IPS DF 6.9 (cell line): ENCODE data around the gene TTYH2.
"Not testable (repeated sequence)": the region's sequence is repeated elsewhere in the genome, so short reads cannot be mapped to it uniquely, and the experiment has no call there.

Experiments
- DNase-seq: peaks from one replicate; pipeline ENCODE4 v3.0.0-alpha.2; 2013; ENCODE audit warnings: low read depth, low spot score
- H3K27ac ChIP-seq: one replicate; pipeline ENCODE4 v1.5.1; 2013; ENCODE audit warnings: low read length, control low read depth
- H3K27me3 ChIP-seq: 2 replicates; pipeline ENCODE4 v1.6.1; 2013; ENCODE audit warnings: mild to moderate bottlenecking, low read length; ENCODE audit not compliant: control insufficient read depth, insufficient read depth
- H3K36me3 ChIP-seq: 2 replicates; pipeline ENCODE4 v1.6.1; 2013; ENCODE audit warnings: low read length; ENCODE audit not compliant: control insufficient read depth, insufficient read depth
- H3K4me1 ChIP-seq: 2 replicates; pipeline ENCODE4 v1.6.1; 2013; ENCODE audit warnings: low read length; ENCODE audit not compliant: control insufficient read depth, insufficient read depth
- H3K4me3 ChIP-seq: 2 replicates; pipeline ENCODE4 v1.5.1; 2013; ENCODE audit warnings: mild to moderate bottlenecking, low read length
- H3K9me3 ChIP-seq: 2 replicates; pipeline ENCODE4 v1.6.1; 2013; ENCODE audit warnings: low read length, inconsistent platforms; ENCODE audit not compliant: control insufficient read depth, insufficient read depth
- WGBS: extraction: QIAGEN DNeasy Blood & Tissue Kit; methylation state at CpG from one replicate; pipeline ENCODE4 v1.1.7; 2013; ENCODE audit warnings: mixed read lengths, missing lambda C conversion rate; ENCODE audit not compliant: insufficient read length, insufficient coverage; 5-methylcytosine and 5-hydroxymethylcytosine counted together

TTYH2 gene

GRCh38 chr17:74262601-74263000, 49.2 kb downstream of the TTYH2 start:
- Histone ChIP-seq H3K27ac (no peak overlapping the region), H3K4me1 (peaks cover 5% of the 10 kb centered on the region), H3K27me3 (no peaks in the 10 kb centered on the region), H3K9me3 (no peaks in the 10 kb centered on the region), H3K36me3 (no peaks in the 10 kb centered on the region), H3K4me3 (no peak overlapping the region)
- DNase-seq: no peak
- WGBS: no CpG with 5 or more reads among the region's 7 CpGs

GRCh38 chr17:74267054-74267453, 53.7 kb downstream of the TTYH2 start:
- H3K27ac ChIP-seq, H3K4me3 ChIP-seq, H3K9me3 ChIP-seq, H3K4me1 ChIP-seq, DNase-seq, H3K27me3 ChIP-seq, H3K36me3 ChIP-seq: not testable (repeated sequence)
- WGBS: no CpG with 5 or more reads among the region's 4 CpGs

- Histone ChIP-seq H3K27ac (no peak overlapping the region), H3K4me1 (no peaks in the 10 kb centered on the region), H3K36me3 (no peaks in the 10 kb centered on the region), H3K9me3 (no peaks in the 10 kb centered on the region), H3K4me3 (no peak overlapping the region), H3K27me3 (no peaks in the 10 kb centered on the region)
- no CpG with 5 or more reads among the region's 7 CpGs for WGBS
- no peak for DNase-seq
Observed at GRCh38 chr17:74267579-74267978, 54.2 kb downstream of the TTYH2 start.

GRCh38 chr17:74267987-74268499, 54.7 kb downstream of the TTYH2 start:
- no peak for DNase-seq
- Histone ChIP-seq H3K36me3 (no peaks in the 10 kb centered on the region), H3K9me3 (no peaks in the 10 kb centered on the region), H3K27me3 (no peaks in the 10 kb centered on the region), H3K4me3 (no peak overlapping the region), H3K4me1 (peaks cover 2% of the 10 kb centered on the region), H3K27ac (no peak overlapping the region)
- no CpG with 5 or more reads among the region's 17 CpGs for WGBS

GRCh38 chr17:74268558-74268957, 55.2 kb downstream of the TTYH2 start:
- no peak for DNase-seq
- no peaks in the 10 kb centered on the region for H3K9me3 ChIP-seq
- WGBS: no CpG with 5 or more reads among the region's 8 CpGs
- no peaks in the 10 kb centered on the region for H3K27me3 ChIP-seq
- peaks cover 2% of the 10 kb centered on the region for H3K4me1 ChIP-seq
- H3K4me3 ChIP-seq: no peak overlapping the region
- no peaks in the 10 kb centered on the region for H3K36me3 ChIP-seq
- H3K27ac ChIP-seq: no peak overlapping the region

GRCh38 chr17:74270333-74270732, 57.0 kb downstream of the TTYH2 start:
- Histone ChIP-seq H3K27me3 (no peaks in the 10 kb centered on the region; the same call in 1 of the 2 replicates), H3K27ac (no peak overlapping the region), H3K4me1 (peaks cover 2% of the 10 kb centered on the region), H3K36me3 (no peaks in the 10 kb centered on the region), H3K9me3 (no peaks in the 10 kb centered on the region), H3K4me3 (no peak overlapping the region)
- DNase-seq: no peak
- no CpG with 5 or more reads among the region's 10 CpGs for WGBS

GRCh38 chr17:74271281-74271680, 57.9 kb downstream of the TTYH2 start:
- no peak overlapping the region for H3K4me3 ChIP-seq
- H3K4me1 ChIP-seq: peaks cover 2% of the 10 kb centered on the region
- no CpG with 5 or more reads among the region's 3 CpGs for WGBS
- H3K36me3 ChIP-seq: no peaks in the 10 kb centered on the region
- H3K27me3 ChIP-seq: no peaks in the 10 kb centered on the region; the same call in 1 of the 2 replicates
- no peak for DNase-seq
- H3K27ac ChIP-seq: no peak overlapping the region
- H3K9me3 ChIP-seq: no peaks in the 10 kb centered on the region

GRCh38 chr17:74271901-74272561, 58.7 kb downstream of the TTYH2 start:
- H3K27me3 ChIP-seq: no peaks in the 10 kb centered on the region; the same call in 1 of the 2 replicates
- no CpG with 5 or more reads among the region's 13 CpGs for WGBS
- peaks cover 2% of the 10 kb centered on the region for H3K4me1 ChIP-seq
- no peak overlapping the region for H3K27ac ChIP-seq
- H3K36me3 ChIP-seq: no peaks in the 10 kb centered on the region
- no peaks in the 10 kb centered on the region for H3K9me3 ChIP-seq
- no peak overlapping the region for H3K4me3 ChIP-seq
- no peak for DNase-seq

- no peak for DNase-seq
- no peaks in the 10 kb centered on the region for H3K9me3 ChIP-seq
- H3K4me1 ChIP-seq: peaks cover 2% of the 10 kb centered on the region
- no peaks in the 10 kb centered on the region for H3K36me3 ChIP-seq
- H3K27ac ChIP-seq: no peak overlapping the region
- no peaks in the 10 kb centered on the region; the same call in 1 of the 2 replicates for H3K27me3 ChIP-seq
- H3K4me3 ChIP-seq: no peak overlapping the region
- WGBS: no CpG with 5 or more reads among the region's 10 CpGs
Observed at GRCh38 chr17:74272731-74273201, 59.4 kb downstream of the TTYH2 start.

- Histone ChIP-seq H3K27ac (no peak within 1 kb of the TSS), H3K27me3 (no peaks in the 10 kb centered on the region; the same call in 1 of the 2 replicates), H3K4me1 (peaks cover 2% of the 10 kb centered on the region), H3K4me3 (peak within 1 kb of the TSS; percentile 2; the same call in 1 of the 2 replicates), H3K36me3 (no peaks in the 10 kb centered on the region), H3K9me3 (no peaks in the 10 kb centered on the region)
- WGBS: no CpG with 5 or more reads among the region's 33 CpGs
- DNase-seq: no peak
Observed at GRCh38 chr17:74274060-74274708, 60.8 kb downstream of the TTYH2 start, which contains the start of gene DNAI2. DNAI2 (plus strand) TSS chr17:74274234; CDS start chr17:74281818, 7,584 bp downstream.
